NCI-H2196 (cell line): Measurements from ENCODE around the gene CCDC92.

Experiments
- DNase-seq: peaks from one replicate; lab custom pipeline; 2025; ENCODE audit not compliant: unreplicated experiment; lab: John Stamatoyannopoulos, UW

CCDC92 gene, protein sequence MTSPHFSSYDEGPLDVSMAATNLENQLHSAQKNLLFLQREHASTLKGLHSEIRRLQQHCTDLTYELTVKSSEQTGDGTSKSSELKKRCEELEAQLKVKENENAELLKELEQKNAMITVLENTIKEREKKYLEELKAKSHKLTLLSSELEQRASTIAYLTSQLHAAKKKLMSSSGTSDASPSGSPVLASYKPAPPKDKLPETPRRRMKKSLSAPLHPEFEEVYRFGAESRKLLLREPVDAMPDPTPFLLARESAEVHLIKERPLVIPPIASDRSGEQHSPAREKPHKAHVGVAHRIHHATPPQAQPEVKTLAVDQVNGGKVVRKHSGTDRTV

GRCh38 chr12:123972457-123973401 is at the start of gene CCDC92, which contains the start of gene ZNF664:
CCDC92 (minus strand) TSS chr12:123972831; CDS start chr12:123944305, 28,526 bp downstream.
ZNF664 (plus strand) TSS chr12:123973215; CDS start chr12:124012145, 38,930 bp downstream.
- DNase-seq = peak; percentile 99

GRCh38 chr12:124022161-124022560 is 49.5 kb upstream of the CCDC92 start:
- no peak for DNase-seq

DNA sequence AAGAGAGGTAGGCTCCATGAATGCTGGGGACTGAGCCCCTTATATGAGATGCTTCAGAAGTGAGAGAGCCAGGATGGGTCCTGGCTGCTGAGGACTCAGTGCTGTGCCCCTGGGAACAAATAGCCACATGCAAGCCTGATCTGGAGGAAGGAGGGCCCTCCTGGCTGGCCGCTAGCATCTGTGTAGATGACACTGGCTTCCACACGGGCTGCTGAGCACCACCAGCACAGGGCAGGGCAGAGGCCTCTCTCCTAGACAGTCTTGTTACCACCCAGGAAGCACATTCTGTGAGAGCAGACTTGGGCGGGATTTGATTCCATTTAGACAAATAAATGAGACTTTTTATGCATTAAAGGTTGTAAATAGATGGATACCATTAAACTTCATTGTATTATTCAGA is 48.4 kb upstream of the CCDC92 start:
- DNase-seq = no peak

GRCh38 chr12:124020514-124020949 is 47.9 kb upstream of the CCDC92 start:
- DNase-seq = no peak

DNA sequence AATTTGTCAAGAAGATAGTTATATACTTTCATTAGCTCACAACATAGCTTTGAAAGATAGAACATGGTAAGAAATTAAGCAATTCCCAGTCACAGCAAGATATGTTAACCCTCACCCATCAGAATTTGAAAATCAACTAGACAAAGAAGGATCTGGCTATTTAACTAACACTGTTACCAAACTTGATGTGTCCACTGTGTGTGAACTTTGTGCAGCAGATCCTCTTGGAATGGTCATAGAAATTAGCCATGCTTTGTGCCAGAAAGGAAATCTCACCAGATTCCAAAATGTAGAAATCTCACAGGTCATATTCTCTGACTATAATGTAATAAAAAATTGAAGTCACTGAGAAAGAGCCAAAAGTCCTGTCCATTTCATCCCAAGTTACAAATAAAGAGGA is 46.5 kb upstream of the CCDC92 start:
- no peak for DNase-seq

DNA sequence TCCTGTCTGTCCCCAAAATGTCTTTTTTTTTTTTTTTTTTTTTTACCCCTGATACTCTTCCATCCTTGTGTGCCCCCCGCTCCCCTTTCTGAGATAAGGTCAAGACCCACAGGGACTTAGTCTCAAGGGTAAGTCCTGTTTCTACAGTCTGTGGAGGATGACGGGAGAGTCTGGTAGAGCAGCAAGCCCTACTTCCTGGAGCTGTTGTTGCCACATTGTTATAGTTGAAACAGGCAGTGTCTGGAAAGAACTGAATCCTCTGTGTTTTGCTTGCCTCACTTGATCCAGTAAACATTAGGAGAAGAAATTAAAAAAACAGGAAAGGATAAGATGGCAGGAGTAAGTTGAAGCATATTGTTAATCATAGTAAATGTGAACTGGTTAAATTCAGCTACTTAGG is 45.9 kb upstream of the CCDC92 start:
- DNase-seq = no peak

DNA sequence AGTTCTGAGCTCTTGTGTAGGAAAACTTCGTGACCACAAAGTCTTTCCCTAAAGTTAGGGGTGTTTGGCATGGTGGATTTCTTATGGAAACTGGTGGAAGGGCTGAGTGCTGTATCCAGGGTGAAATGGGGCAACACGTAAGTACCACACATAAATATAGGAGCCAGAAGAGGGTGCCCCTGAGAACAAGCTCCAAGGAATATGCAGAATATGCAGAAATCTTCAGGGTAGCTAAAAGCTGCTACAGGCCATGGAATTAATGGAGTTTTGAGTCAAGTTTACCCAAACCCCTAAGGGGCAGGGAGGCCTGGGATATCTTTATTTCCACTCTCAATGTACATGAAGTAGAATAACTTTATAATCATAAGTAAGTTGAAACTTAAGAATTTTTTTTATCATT is 44.4 kb upstream of the CCDC92 start:
- no peak for DNase-seq

DNA sequence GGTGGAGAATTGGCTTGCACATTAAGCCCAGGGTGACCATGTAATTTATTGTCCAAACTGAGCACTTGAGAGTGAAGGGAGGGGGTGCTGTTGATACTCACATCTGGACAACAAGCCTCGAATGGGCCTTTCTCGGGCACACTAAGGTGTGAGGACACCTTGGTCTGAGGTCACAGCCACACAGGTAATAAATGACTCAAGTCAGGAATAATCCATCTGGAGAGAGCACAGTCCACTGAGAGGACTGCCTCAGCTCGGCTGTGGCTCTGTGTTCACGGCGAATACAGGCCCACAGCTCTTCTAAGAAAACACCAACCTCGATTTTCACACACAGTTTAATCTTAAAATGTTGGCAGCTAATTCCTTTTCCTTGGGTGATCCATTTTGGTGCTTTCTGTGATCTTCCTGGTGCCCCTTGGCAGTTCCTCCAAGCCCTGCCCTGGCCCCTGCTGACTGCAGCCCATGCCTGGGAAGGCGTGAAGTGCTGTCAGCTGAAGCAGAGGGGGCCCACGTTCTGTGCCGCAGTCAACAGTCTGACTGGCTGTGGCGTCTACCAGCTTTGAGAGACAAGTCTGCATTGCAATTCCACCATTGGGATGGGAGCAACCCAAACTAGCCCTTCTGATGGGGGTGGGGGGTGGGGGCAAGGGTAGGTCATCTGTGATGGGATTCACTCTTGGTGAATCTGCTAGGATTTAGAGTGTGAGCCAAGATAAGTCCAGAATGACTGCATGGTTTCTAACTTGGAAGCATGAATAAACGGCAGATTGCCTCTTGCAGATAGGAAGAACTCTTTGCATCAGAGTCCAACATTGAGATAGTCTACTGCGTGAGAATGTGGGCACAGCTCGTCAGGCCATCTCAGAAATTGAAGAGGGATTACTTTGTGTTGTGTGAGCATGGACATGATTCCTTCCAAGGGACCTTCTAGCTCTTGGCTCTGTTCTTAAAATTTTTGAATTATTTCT is 43.1 kb upstream of the CCDC92 start:
- DNase-seq = no peak

GRCh38 chr12:124013073-124013472 is 40.4 kb upstream of the CCDC92 start:
- no peak for DNase-seq

GRCh38 chr12:124011435-124012115 is 38.9 kb upstream of the CCDC92 start:
- DNase-seq = no peak

- DNase-seq = no peak
Measured at GRCh38 chr12:124010687-124011086, 38.1 kb upstream of the CCDC92 start.

DNA sequence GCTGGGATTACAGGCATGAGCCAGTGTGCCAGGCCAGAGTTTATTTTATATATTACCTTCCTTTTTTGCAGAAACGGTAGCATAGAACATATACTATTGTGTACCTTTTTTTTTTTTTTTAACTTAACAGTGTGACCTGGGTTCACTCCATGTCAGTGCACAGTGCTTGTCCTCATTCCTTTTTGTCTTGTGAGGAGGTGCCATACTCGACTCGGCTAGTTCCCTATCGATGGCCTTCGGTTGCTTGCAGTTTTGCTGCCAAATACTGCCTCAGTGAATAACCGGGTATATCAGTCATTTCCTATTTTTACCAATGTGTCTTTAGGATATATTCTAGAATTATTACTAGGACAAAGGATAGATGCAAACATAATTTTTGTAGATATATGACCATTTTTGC is 37.1 kb upstream of the CCDC92 start:
- DNase-seq = no peak

DNA sequence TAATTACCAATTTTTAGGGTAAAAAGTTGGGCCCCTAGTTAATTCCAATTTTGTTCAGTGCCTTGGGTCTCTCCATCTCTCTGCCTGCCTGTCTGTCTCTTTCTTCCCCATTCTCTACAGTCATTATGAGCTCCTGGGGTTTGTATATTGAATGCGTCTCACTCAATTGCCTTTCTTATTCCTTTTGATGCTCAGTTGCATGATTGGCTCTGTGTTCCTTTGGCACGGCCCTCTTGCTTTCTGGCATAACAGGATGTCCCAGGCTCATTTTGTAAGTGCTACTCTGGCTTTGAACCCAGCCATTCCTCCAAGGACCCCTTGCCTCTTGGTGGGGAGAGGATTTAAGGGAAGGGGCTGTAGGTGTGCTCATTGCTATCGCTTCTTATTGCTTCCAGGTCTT is 36.0 kb upstream of the CCDC92 start:
- no peak for DNase-seq

DNA sequence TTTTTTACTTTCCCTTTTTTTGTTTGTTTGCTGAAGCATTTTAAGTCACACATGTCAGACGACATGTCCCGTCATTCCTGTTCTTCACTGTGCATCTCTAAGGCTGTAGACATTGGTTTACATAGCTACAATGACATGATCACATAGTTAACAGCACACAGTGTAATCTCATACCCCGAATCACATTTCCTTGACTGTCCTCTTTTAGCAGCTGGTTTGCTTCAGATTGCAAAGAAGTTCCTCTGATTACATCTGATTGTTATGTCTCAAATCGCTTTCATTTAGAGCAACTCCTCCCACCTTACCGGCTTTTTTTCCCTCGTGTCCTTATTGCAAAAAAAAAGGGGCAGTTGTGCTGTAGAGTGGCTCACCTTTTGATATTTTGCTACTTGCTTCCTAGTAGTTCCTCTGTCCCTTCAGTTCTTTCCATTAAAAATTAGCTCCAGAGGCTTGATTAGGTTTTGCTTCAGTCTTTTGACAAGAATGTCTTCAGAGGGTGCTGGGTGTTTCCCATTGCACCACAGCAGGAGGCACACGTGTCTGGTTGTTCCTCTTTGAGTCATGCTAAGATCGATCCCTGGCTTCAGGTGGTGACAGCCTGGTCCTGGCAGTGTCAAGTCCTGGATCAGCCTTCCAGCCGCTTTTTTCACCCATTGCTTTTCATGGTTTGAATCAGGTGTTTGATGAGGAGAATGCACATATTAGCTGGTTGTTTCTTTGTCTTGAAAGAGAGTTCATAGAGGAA is 35.4 kb upstream of the CCDC92 start:
- no peak for DNase-seq

GRCh38 chr12:124006846-124007713 is 34.4 kb upstream of the CCDC92 start:
- no peak for DNase-seq

- DNase-seq = no peak
Measured at GRCh38 chr12:124006085-124006845, 33.6 kb upstream of the CCDC92 start.

- DNase-seq = no peak
Measured at GRCh38 chr12:124004233-124004875, 31.7 kb upstream of the CCDC92 start.
